WTC11 (cell line): ENCODE measurements around the gene FCHSD2. TPM values are rescaled to one million over a fixed set of nuclear protein-coding genes. Genes with fewer than 3 reads are reported as not detected.
A peak's percentile ranks its signal among the peaks of the same experiment; 100 is the strongest.

Experiments
- ATAC-seq: fragments of 200-7000 bp; cut with Tn5 transposase; 2 replicates; pipeline ENCODE4 v1.10.0; 2021; ENCODE audit warnings: mild to moderate bottlenecking, moderate library complexity
- CTCF ChIA-PET: fragments of 300-600 bp; sonication (Branson Sonifier 250); formaldehyde crosslinking; loops from one replicate; lab custom pipeline; 2021; ENCODE audit warnings: antibody characterized with exemption; lab: Charles Lee
- POLR2A ChIA-PET: fragments of 350-600 bp; sonication (Branson Sonifier 250); formaldehyde crosslinking; loops from one replicate; lab custom pipeline; 2021; ENCODE audit warnings: antibody characterized with exemption; lab: Charles Lee
- DNase-seq: peaks from one replicate; pipeline ENCODE4 v3.0.0; 2021; ENCODE audit warnings: low spot score
- H3K27ac Mint-ChIP-seq: 2 replicates; pipeline ENCODE4 v1.8.0; 2021; ENCODE audit warnings: mixed read lengths
- H3K27me3 Mint-ChIP-seq: 2 replicates; pipeline ENCODE4 v1.8.0; 2021; ENCODE audit warnings: low read depth, mild to moderate bottlenecking, moderate library complexity, mixed read lengths
- H3K36me3 Mint-ChIP-seq: 2 replicates; pipeline ENCODE4 v1.8.0; 2021; ENCODE audit warnings: mixed read lengths
- H3K4me1 Mint-ChIP-seq: 2 replicates; pipeline ENCODE4 v1.8.0; 2022; ENCODE audit warnings: mixed read lengths
- H3K4me3 Mint-ChIP-seq: 2 replicates; pipeline ENCODE4 v1.8.0; 2021; ENCODE audit warnings: mild to moderate bottlenecking, moderate library complexity, mixed read lengths
- H3K9me3 Mint-ChIP-seq: 2 replicates; pipeline ENCODE4 v1.8.0; 2021; ENCODE audit warnings: mixed read lengths
- ARID4B ChIP-seq: sonication (generic); formaldehyde crosslinking; IDR thresholded peaks from 2 replicates; pipeline ENCODE4 v1.8.0; 2023; ENCODE audit warnings: missing genetic modification reagents, mild to moderate bottlenecking, borderline replicate concordance
- CREM ChIP-seq: sonication (generic); formaldehyde crosslinking; IDR thresholded peaks from 2 replicates; pipeline ENCODE4 v1.8.1; 2022; ENCODE audit warnings: mild to moderate bottlenecking, missing genetic modification reagents, moderate library complexity
- CTCF ChIP-seq: fragments of 200-600 bp; IDR thresholded peaks from 2 replicates; pipeline ENCODE4 v1.8.0; 2022; ENCODE audit warnings: antibody characterized with exemption
- ETV6 ChIP-seq: sonication (generic); formaldehyde crosslinking; IDR thresholded peaks from 2 replicates; pipeline ENCODE4 v1.8.1; 2022; ENCODE audit warnings: mild to moderate bottlenecking, missing genetic modification reagents
- MYBL2 ChIP-seq: sonication (generic); formaldehyde crosslinking; IDR thresholded peaks from 2 replicates; pipeline ENCODE4 v1.8.1; 2023; ENCODE audit warnings: mild to moderate bottlenecking, moderate library complexity, missing genetic modification reagents
- NR1H2 ChIP-seq: sonication (generic); formaldehyde crosslinking; IDR thresholded peaks from 2 replicates; pipeline ENCODE4 v1.9.0; 2021; ENCODE audit warnings: mild to moderate bottlenecking, moderate library complexity, missing genetic modification reagents
- OVOL2 ChIP-seq: fragments of 250-450 bp; sonication (Bioruptor Pico); IDR thresholded peaks from 2 replicates; pipeline ENCODE4 v1.9.0; 2021; ENCODE audit warnings: mild to moderate bottlenecking, borderline replicate concordance
- PRDM15 ChIP-seq: sonication (generic); formaldehyde crosslinking; IDR thresholded peaks from 2 replicates; pipeline ENCODE4 v1.8.0; 2022; ENCODE audit warnings: missing genetic modification reagents
- SOX15 ChIP-seq: fragments of 250-450 bp; sonication (Bioruptor Pico); IDR thresholded peaks from 2 replicates; pipeline ENCODE4 v1.9.0; 2021; ENCODE audit warnings: mild to moderate bottlenecking
- TEAD4 ChIP-seq: sonication (generic); formaldehyde crosslinking; IDR thresholded peaks from 2 replicates; pipeline ENCODE4 v1.8.0; 2022; ENCODE audit warnings: mild to moderate bottlenecking, missing genetic modification reagents
- ZNF121 ChIP-seq: sonication (generic); formaldehyde crosslinking; IDR thresholded peaks from 2 replicates; pipeline ENCODE4 v1.8.0; 2023; ENCODE audit warnings: missing genetic modification reagents
- ZNF263 ChIP-seq: sonication (generic); formaldehyde crosslinking; IDR thresholded peaks from 2 replicates; pipeline ENCODE4 v1.8.1; 2022; ENCODE audit warnings: low read depth, mild to moderate bottlenecking, moderate library complexity, missing genetic modification reagents
- ZNF281 ChIP-seq: sonication (generic); formaldehyde crosslinking; IDR thresholded peaks from 2 replicates; pipeline ENCODE4 v1.8.0; 2023; ENCODE audit warnings: mild to moderate bottlenecking, missing genetic modification reagents
- total RNA-seq: library from RNA; stranded (reverse); gene quantifications from 3 replicates; pipeline ENCODE4 v1.2.3, GENCODE V29; 2021
- TF ChIP-seq, protein P1 (sequence below): fragments of 250-450 bp; sonication (Bioruptor Pico); IDR thresholded peaks from 2 replicates; pipeline ENCODE4 v1.9.0; 2021; ENCODE audit warnings: mild to moderate bottlenecking, borderline replicate concordance
- TF ChIP-seq, protein P2 (sequence below): sonication (generic); formaldehyde crosslinking; IDR thresholded peaks from 2 replicates; pipeline ENCODE4 v1.8.1; 2022; ENCODE audit warnings: low read depth, mild to moderate bottlenecking, moderate library complexity, missing genetic modification reagents, borderline replicate concordance

Gene FCHSD2
- total RNA-seq, 1 experiment from 2014 or later = 10.1 TPM

DNA sequence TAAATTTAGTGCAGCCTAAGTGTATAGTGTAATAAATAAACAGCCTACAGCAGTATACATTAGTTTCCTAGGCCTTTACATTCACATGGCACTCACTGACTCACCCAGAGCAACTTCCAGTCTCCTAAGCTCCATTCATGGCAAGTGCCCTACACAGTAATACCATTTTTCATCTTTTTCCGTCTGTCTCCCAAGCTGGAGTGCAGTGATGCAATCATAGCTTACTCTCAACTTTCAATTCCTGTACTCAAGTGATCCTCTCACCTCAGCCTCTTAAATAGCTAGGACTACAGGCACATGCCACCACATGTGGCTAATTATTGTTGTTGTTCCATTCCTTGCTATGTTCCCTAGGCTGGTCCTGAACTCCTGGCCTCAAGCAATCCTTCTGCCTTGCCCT, 54.4 kb downstream of the FCHSD2 start (continued):
- TF ChIP-seq, protein P1, sequence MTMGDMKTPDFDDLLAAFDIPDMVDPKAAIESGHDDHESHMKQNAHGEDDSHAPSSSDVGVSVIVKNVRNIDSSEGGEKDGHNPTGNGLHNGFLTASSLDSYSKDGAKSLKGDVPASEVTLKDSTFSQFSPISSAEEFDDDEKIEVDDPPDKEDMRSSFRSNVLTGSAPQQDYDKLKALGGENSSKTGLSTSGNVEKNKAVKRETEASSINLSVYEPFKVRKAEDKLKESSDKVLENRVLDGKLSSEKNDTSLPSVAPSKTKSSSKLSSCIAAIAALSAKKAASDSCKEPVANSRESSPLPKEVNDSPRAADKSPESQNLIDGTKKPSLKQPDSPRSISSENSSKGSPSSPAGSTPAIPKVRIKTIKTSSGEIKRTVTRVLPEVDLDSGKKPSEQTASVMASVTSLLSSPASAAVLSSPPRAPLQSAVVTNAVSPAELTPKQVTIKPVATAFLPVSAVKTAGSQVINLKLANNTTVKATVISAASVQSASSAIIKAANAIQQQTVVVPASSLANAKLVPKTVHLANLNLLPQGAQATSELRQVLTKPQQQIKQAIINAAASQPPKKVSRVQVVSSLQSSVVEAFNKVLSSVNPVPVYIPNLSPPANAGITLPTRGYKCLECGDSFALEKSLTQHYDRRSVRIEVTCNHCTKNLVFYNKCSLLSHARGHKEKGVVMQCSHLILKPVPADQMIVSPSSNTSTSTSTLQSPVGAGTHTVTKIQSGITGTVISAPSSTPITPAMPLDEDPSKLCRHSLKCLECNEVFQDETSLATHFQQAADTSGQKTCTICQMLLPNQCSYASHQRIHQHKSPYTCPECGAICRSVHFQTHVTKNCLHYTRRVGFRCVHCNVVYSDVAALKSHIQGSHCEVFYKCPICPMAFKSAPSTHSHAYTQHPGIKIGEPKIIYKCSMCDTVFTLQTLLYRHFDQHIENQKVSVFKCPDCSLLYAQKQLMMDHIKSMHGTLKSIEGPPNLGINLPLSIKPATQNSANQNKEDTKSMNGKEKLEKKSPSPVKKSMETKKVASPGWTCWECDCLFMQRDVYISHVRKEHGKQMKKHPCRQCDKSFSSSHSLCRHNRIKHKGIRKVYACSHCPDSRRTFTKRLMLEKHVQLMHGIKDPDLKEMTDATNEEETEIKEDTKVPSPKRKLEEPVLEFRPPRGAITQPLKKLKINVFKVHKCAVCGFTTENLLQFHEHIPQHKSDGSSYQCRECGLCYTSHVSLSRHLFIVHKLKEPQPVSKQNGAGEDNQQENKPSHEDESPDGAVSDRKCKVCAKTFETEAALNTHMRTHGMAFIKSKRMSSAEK = no peak
- TF ChIP-seq, protein P2, sequence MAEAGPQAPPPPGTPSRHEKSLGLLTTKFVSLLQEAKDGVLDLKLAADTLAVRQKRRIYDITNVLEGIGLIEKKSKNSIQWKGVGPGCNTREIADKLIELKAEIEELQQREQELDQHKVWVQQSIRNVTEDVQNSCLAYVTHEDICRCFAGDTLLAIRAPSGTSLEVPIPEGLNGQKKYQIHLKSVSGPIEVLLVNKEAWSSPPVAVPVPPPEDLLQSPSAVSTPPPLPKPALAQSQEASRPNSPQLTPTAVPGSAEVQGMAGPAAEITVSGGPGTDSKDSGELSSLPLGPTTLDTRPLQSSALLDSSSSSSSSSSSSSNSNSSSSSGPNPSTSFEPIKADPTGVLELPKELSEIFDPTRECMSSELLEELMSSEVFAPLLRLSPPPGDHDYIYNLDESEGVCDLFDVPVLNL = no peak
- TF ChIP-seq ZNF281 (no peak), ZNF121 (CRISPR knock-in tag) (no peak), ZNF263 (no peak), MYBL2 (CRISPR knock-in tag) (no peak), CTCF (no peak), CREM (CRISPR knock-in tag) (no peak), ETV6 (no peak), ARID4B (CRISPR knock-in tag) (no peak)

GRCh38 chr11:73085189-73085875, 56.8 kb downstream of the FCHSD2 start:
- POLR2A ChIA-PET = no interaction called here
- Mint-ChIP-seq H3K4me3 (no peak overlapping the region), H3K36me3 (no peaks in the 10 kb centered on the region), H3K9me3 (no peaks in the 10 kb centered on the region), H3K27ac (peak overlapping the region; percentile 61; the same call in 1 of the 2 replicates), H3K4me1 (peaks cover 7% of the 10 kb centered on the region; the same call in 1 of the 2 replicates), H3K27me3 (no peaks in the 10 kb centered on the region)
- ATAC-seq = no peak
- CTCF ChIA-PET = no interaction called here
- TF ChIP-seq OVOL2 (no peak), SOX15 (CRISPR knock-in tag) (no peak), TEAD4 (CRISPR knock-in tag) (no peak), PRDM15 (CRISPR knock-in tag) (no peak), ZNF263 (no peak), NR1H2 (CRISPR knock-in tag) (no peak)
- no peak for DNase-seq
